Measurements from ENCODE around the gene PRF1. TPM values are rescaled to one million over a fixed set of nuclear protein-coding genes. Genes with fewer than 3 reads are reported as not detected.

The PRF1 gene
- total and polyA plus RNA-seq, 9 donors: 0.28 to 1.6 (median 0.53) TPM

- no peaks in the 10 kb centered on the region for H3K9me3 ChIP-seq (replicated peaks; ENCODE audit: control insufficient read depth, low read depth, low read length)
- peaks cover 9% of the 10 kb centered on the region for H3K36me3 ChIP-seq (ENCODE audit: control insufficient read depth, insufficient read depth, low read length)
- 38% methylated on average over 1 of the region's 2 CpGs for WGBS (ENCODE audit: insufficient coverage)
- no peak overlapping the region for H3K4me3 ChIP-seq (ENCODE audit: low read length)
- H3K4me1 ChIP-seq (ENCODE audit: control insufficient read depth, insufficient read depth, low read length): peaks cover 37% of the 10 kb centered on the region
- DNase-seq: peak; percentile 77
- H3K27me3 ChIP-seq (ENCODE audit: control insufficient read depth, insufficient read depth, low read length): no peaks in the 10 kb centered on the region
- peak overlapping the region; percentile 86 for H3K27ac ChIP-seq (ENCODE audit: low read length)
These were observed 51.1 kb downstream of the PRF1 start for GRCh38 chr10:70551466-70551865.

- H3K9me3 ChIP-seq (replicated peaks; ENCODE audit: control insufficient read depth, low read depth, low read length): no peaks in the 10 kb centered on the region
- no peaks in the 10 kb centered on the region for H3K27me3 ChIP-seq (ENCODE audit: control insufficient read depth, insufficient read depth, low read length)
- DNase-seq: no peak
- H3K27ac ChIP-seq (ENCODE audit: low read length): no peak overlapping the region
- H3K4me1 ChIP-seq (ENCODE audit: control insufficient read depth, insufficient read depth, low read length): peaks cover 37% of the 10 kb centered on the region
- 50% methylated on average over 1 of the region's 6 CpGs for WGBS (ENCODE audit: insufficient coverage)
- peaks cover 8% of the 10 kb centered on the region for H3K36me3 ChIP-seq (ENCODE audit: control insufficient read depth, insufficient read depth, low read length)
- H3K4me3 ChIP-seq (ENCODE audit: low read length): no peak overlapping the region
These were observed 52.1 kb downstream of the PRF1 start for GRCh38 chr10:70550459-70550858.

- peak; percentile 79 for DNase-seq
- H3K4me1 ChIP-seq (ENCODE audit: control insufficient read depth, insufficient read depth, low read length): peaks cover 37% of the 10 kb centered on the region
- no peaks in the 10 kb centered on the region for H3K27me3 ChIP-seq (ENCODE audit: control insufficient read depth, insufficient read depth, low read length)
- H3K27ac ChIP-seq (ENCODE audit: low read length): no peak overlapping the region
- peaks cover 7% of the 10 kb centered on the region for H3K36me3 ChIP-seq (ENCODE audit: control insufficient read depth, insufficient read depth, low read length)
- no peak overlapping the region for H3K4me3 ChIP-seq (ENCODE audit: low read length)
- no CpG with 5 or more reads among the region's 3 CpGs for WGBS (ENCODE audit: insufficient coverage)
- no peaks in the 10 kb centered on the region for H3K9me3 ChIP-seq (replicated peaks; ENCODE audit: control insufficient read depth, low read depth, low read length)
These were observed 52.5 kb downstream of the PRF1 start for GRCh38 chr10:70549962-70550458.

DNA sequence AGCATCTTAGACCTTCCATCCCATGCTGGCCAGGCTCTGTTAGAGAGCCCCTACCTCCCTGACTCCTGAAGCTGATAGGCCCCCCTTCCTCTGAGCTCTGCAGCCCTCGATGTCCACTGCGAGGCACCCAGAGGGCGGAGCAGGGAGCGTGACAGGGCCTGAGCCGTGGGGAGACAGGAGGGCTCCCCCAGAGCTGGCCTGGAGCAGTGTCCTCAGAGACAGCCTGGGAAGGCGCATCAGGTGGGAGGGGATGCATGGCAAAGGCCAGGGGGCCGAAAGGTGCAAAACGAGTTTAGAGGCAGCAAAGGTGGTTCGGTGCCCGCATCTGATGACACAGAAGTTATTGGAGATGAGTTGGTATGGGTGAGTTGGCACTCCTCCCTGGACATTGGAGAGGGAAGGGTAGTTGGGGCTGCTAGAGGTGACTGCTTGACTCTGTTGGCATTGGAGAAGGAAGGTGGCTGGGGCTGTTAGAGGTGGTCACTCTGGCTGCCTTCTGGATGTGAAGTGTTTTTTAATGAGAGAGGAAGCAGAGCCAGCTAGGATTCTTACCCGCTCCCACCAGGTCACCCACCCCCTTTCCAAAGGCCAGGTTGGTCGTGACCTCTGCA is 53.1 kb downstream of the PRF1 start:
- WGBS (ENCODE audit: insufficient coverage): 86% methylated on average over 10 of the region's 12 CpGs
- no peak for DNase-seq
- Histone ChIP-seq H3K4me3 (ENCODE audit: low read length) (no peak overlapping the region), H3K27ac (ENCODE audit: low read length) (no peak overlapping the region), H3K27me3 (ENCODE audit: control insufficient read depth, insufficient read depth, low read length) (no peaks in the 10 kb centered on the region), H3K9me3 (replicated peaks; ENCODE audit: control insufficient read depth, low read depth, low read length) (no peaks in the 10 kb centered on the region), H3K4me1 (ENCODE audit: control insufficient read depth, insufficient read depth, low read length) (peaks cover 42% of the 10 kb centered on the region), H3K36me3 (ENCODE audit: control insufficient read depth, insufficient read depth, low read length) (peaks cover 7% of the 10 kb centered on the region)

Other genes starting within 250 kb of the PRF1 start
- gene LRRC20, start 220.1 kb downstream of the PRF1 start, total RNA-seq: 25.6 TPM
- 10 to 100 TPM; 20.8 to 41.1 (median 32.5) TPM for gene LRRC20, start 220.1 kb downstream of the PRF1 start, polyA plus RNA-seq (ENCODE audit: insufficient read depth in 1 of 8, insufficient read length in 8 of 8, low replicate concordance in 1 of 8)
- gene EIF4EBP2, start 198.6 kb downstream of the PRF1 start, total RNA-seq: 32.9 TPM
- gene EIF4EBP2, start 198.6 kb downstream of the PRF1 start, polyA plus RNA-seq (ENCODE audit: insufficient read depth in 1 of 8, insufficient read length in 8 of 8, low replicate concordance in 1 of 8): 10 to 100 TPM; 43.0 to 69.8 (median 62.0) TPM
- 0.04 TPM for gene NODAL, start 161.1 kb downstream of the PRF1 start, total RNA-seq
- gene NODAL, start 161.1 kb downstream of the PRF1 start, polyA plus RNA-seq (ENCODE audit: insufficient read depth in 1 of 8, insufficient read length in 8 of 8, low replicate concordance in 1 of 8): under 1 TPM; 0.16 to 0.53 (median 0.25) TPM
- gene PALD1, start 124.0 kb downstream of the PRF1 start, total RNA-seq: 15.9 TPM
- gene PALD1, start 124.0 kb downstream of the PRF1 start, polyA plus RNA-seq (ENCODE audit: insufficient read depth in 1 of 8, insufficient read length in 8 of 8, low replicate concordance in 1 of 8): 10 to 100 TPM; 14.0 to 21.3 (median 18.3) TPM
- gene ADAMTS14, start 69.8 kb upstream of the PRF1 start, total RNA-seq: 12.5 TPM
- gene ADAMTS14, start 69.8 kb upstream of the PRF1 start, polyA plus RNA-seq (ENCODE audit: insufficient read depth in 1 of 8, insufficient read length in 8 of 8, low replicate concordance in 1 of 8): 10 to 100 TPM; 15.5 to 30.0 (median 21.7) TPM
- gene TBATA, start 182.6 kb upstream of the PRF1 start, total RNA-seq: not detected
- under 1 TPM in 3 of 8 donors, not detected in 5; 0.08 to 0.21 (median 0.09) TPM for gene TBATA, start 182.6 kb upstream of the PRF1 start, polyA plus RNA-seq (ENCODE audit: insufficient read depth in 1 of 8, insufficient read length in 8 of 8, low replicate concordance in 1 of 8)
- 17.4 TPM for gene SGPL1, start 213.2 kb upstream of the PRF1 start, total RNA-seq
- 10 to 100 TPM; 21.7 to 29.1 (median 23.9) TPM for gene SGPL1, start 213.2 kb upstream of the PRF1 start, polyA plus RNA-seq (ENCODE audit: insufficient read depth in 1 of 8, insufficient read length in 8 of 8, low replicate concordance in 1 of 8)